ENCODE measurements around the gene FCHSD1. TPM values are rescaled to one million over a fixed set of nuclear protein-coding genes. Genes with fewer than 3 reads are reported as not detected.

The FCHSD1 gene
- total RNA-seq, 3 donors from 2014 or later, result 18.1 to 32.1 (median 24.3) TPM

DNA sequence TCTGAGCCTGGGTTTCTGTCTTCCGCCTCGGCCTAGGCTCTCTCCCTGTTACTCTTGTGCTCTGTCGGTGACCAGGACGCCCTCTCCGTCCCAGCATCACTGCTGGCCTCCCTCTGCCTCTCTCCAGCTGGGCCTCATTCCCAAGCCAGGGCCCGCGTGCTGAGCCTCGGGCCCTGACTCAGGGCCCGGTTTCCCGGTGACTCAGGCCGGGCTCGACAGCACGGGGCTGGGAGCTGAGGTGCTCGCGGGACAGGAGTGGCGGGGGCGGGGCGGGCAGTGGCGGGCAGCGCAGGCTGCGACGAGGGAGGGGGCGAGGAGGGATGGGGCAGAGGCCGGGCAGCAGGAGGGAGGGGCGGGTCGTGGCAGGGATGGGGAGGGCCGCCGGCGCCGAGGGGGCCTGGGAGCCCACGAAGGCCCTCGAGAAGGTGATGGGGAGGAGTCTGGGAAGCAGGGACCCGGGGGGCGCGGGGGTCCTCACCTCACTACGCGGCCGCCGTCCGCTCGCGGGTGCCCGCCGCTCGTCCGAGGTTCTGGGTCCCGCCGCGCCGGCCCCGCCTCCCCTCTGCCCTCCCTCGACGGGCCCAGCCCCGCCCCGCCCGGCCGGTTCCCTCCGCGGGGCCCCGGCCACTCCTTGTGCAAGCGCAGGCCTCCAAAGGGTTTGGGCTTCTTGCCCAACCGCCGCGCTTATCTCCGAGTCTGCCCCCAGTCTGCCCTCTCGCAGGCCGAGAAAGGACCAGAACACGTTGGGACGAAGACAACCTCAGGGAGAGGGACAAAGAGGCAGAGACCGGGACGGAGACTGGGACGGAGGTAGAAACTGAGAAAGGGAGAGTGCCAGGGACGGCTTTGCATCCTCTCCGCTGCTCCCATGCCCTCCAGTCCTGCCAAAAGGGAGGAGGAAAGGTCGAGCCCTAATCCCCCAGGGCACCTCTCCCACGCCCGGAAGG, 30.8 kb upstream of the FCHSD1 start, which contains the start of gene ARAP3:
ARAP3 (minus strand) TSS at position 536 of the 947 bp plus-strand sequence. CDS start 1,744 bp downstream, outside the sequence.
- H3K36me3 ChIP-seq, result no peaks in the 10 kb centered on the region
- peak within 1 kb of the TSS; percentile 84 to 92 for H3K27ac ChIP-seq
- intact Hi-C loops (cut with DNase I; ENCODE audit: low total_unique reads), result no loop called here
- DNase-seq (ENCODE audit: low spot score in 2 of 2), result peak; percentile 60 to 62
- TF ChIP-seq, protein P1, sequence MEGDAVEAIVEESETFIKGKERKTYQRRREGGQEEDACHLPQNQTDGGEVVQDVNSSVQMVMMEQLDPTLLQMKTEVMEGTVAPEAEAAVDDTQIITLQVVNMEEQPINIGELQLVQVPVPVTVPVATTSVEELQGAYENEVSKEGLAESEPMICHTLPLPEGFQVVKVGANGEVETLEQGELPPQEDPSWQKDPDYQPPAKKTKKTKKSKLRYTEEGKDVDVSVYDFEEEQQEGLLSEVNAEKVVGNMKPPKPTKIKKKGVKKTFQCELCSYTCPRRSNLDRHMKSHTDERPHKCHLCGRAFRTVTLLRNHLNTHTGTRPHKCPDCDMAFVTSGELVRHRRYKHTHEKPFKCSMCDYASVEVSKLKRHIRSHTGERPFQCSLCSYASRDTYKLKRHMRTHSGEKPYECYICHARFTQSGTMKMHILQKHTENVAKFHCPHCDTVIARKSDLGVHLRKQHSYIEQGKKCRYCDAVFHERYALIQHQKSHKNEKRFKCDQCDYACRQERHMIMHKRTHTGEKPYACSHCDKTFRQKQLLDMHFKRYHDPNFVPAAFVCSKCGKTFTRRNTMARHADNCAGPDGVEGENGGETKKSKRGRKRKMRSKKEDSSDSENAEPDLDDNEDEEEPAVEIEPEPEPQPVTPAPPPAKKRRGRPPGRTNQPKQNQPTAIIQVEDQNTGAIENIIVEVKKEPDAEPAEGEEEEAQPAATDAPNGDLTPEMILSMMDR (IDR thresholded peaks at IDR 0.05), result no peak
- TF ChIP-seq POLR2AphosphoS5 (IDR thresholded peaks at IDR 0.05), result peak in 1 of 3 donors; percentile 46
- H3K27me3 ChIP-seq, result no peaks in the 10 kb centered on the region
- H3K4me1 ChIP-seq, result no peaks in the 10 kb centered on the region
- H3K9me3 ChIP-seq, result no peaks in the 10 kb centered on the region
- H3K4me3 ChIP-seq, result peak within 1 kb of the TSS; percentile 41 to 73 (median 60)

GRCh38 chr5:141681295-141681694, 30.1 kb upstream of the FCHSD1 start:
- DNase-seq (ENCODE audit: low spot score in 2 of 2), result no peak
- no peak for TF ChIP-seq POLR2AphosphoS5 (IDR thresholded peaks at IDR 0.05)
- TF ChIP-seq POLR2A (IDR thresholded peaks at IDR 0.05), result no peak
- TF ChIP-seq, protein P1 (IDR thresholded peaks at IDR 0.05), result no peak
- Histone ChIP-seq H3K4me1 (no peaks in the 10 kb centered on the region), H3K9me3 (no peaks in the 10 kb centered on the region), H3K4me3 (peak overlapping the region; percentile 41 to 73 (median 60)), H3K36me3 (no peaks in the 10 kb centered on the region), H3K27ac (peak overlapping the region; percentile 84 to 92), H3K27me3 (no peaks in the 10 kb centered on the region)
- intact Hi-C loops (cut with DNase I; ENCODE audit: low total_unique reads), result no loop called here

GRCh38 chr5:141680751-141681201, 29.6 kb upstream of the FCHSD1 start:
- H3K36me3 ChIP-seq, result no peaks in the 10 kb centered on the region
- DNase-seq (ENCODE audit: low spot score in 2 of 2), result peak in 1 of 2 donors; percentile 39
- no peak for TF ChIP-seq POLR2AphosphoS5 (IDR thresholded peaks at IDR 0.05)
- TF ChIP-seq, protein P1 (IDR thresholded peaks at IDR 0.05), result no peak
- no peak for TF ChIP-seq POLR2A (IDR thresholded peaks at IDR 0.05)
- H3K9me3 ChIP-seq, result no peaks in the 10 kb centered on the region
- H3K4me3 ChIP-seq, result peak overlapping the region; percentile 41 to 73 (median 60)
- intact Hi-C loops (cut with DNase I; ENCODE audit: low total_unique reads), result no loop called here
- H3K27ac ChIP-seq, result peak overlapping the region; percentile 84 to 92
- H3K4me1 ChIP-seq, result no peaks in the 10 kb centered on the region
- no peaks in the 10 kb centered on the region for H3K27me3 ChIP-seq

DNA sequence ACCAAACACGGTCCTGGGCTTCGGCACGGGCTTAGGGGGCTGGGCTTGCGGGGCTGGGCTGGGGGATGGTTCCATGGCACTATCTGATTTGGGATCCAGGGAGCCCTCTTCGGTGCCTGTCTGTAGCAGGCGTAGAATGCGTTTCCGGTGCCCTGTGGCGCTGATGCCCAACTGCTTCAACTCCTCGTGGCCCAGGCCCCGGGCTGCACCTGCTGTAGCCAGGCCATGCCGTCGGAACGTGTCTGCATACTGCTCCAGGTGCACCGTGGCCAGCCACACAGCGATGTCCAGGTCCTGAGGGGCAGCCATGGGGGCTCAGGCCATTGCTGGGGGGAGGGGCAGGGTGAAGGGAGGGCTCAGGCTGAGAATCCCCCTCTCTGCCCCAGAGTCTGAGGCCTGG, 29.0 kb upstream of the FCHSD1 start:
- intact Hi-C loops (cut with DNase I; ENCODE audit: low total_unique reads), result no loop called here

More for the DNA sequence above, 29.0 kb upstream of the FCHSD1 start:
- H3K27me3 ChIP-seq, result no peaks in the 10 kb centered on the region
- peak overlapping the region in 1 of 3 donors; percentile 73 for H3K4me3 ChIP-seq
- no peaks in the 10 kb centered on the region for H3K36me3 ChIP-seq
- TF ChIP-seq, protein P1 (IDR thresholded peaks at IDR 0.05), result no peak
- peak overlapping the region in 1 of 2 donors; percentile 92 for H3K27ac ChIP-seq
- no peaks in the 10 kb centered on the region for H3K4me1 ChIP-seq
- H3K9me3 ChIP-seq, result no peaks in the 10 kb centered on the region
- no peak for DNase-seq (ENCODE audit: low spot score in 2 of 2)
